Transverse colon (tissue), 4 donors: Measurements from ENCODE around the gene MMD.

Source experiments
- EP300 ChIP-seq: sonication (generic); formaldehyde crosslinking; IDR thresholded peaks from one replicate; pipeline ENCODE4 v1.6.1; 2017; ENCODE audit warnings: antibody characterized with exemption, low read depth
- POLR2A ChIP-seq: fragments of 450-650 bp; IDR thresholded peaks from one replicate; pipeline ENCODE4 v1.6.1; 2016; ENCODE audit warnings: antibody characterized with exemption, mild to moderate bottlenecking, moderate library complexity
- POLR2AphosphoS5 ChIP-seq, 3 donors: sonication (generic); formaldehyde crosslinking; IDR thresholded peaks; one replicate each; pipeline ENCODE4 v1.6.1; 2016; ENCODE audit warnings: antibody characterized with exemption in 3 of 3
- TF ChIP-seq, protein P1 (sequence below), 5 experiments: fragments of 200-600 bp in 3 of 5; fragments of 450-650 bp in 2 of 5; sonication (generic) in 3 of 5; IDR thresholded peaks; 1 replicate in 2 of 5; 2 replicates in 3 of 5; pipeline ENCODE4 v1.5.1; 2016 to 2017; ENCODE audit warnings: antibody characterized with exemption in 5 of 5, inconsistent platforms in 3 of 5, mild to moderate bottlenecking in 2 of 5, moderate library complexity in 1 of 5

DNA sequence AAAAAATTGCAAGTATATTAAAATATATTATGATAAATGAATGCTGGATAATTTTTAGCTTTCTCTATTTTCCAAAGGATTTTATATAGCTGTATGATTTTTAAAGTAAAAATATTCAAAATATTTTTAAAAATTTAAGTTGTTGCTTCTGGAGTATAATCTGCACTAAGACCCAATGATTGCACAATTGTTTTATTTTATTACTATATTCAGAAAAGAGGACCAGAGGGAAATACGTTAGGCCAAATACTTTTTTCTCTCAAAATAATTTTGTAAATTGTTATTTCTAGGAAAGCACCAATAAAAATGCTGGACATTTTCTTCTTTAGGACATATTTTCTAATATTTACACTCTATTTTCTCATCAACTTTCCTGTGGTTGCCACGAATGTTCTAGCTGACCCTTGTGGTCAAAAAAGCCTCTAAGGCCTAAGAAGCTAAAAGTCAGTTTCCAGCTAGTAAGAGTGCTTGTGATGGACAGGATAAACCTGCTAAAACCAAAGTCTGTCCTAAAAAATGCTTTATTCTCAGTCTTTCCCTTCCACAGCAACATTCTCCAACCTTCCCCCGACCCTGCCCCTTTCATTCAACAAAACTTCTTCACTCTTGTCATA, 31.2 kb downstream of the MMD start:
- TF ChIP-seq, protein P1, sequence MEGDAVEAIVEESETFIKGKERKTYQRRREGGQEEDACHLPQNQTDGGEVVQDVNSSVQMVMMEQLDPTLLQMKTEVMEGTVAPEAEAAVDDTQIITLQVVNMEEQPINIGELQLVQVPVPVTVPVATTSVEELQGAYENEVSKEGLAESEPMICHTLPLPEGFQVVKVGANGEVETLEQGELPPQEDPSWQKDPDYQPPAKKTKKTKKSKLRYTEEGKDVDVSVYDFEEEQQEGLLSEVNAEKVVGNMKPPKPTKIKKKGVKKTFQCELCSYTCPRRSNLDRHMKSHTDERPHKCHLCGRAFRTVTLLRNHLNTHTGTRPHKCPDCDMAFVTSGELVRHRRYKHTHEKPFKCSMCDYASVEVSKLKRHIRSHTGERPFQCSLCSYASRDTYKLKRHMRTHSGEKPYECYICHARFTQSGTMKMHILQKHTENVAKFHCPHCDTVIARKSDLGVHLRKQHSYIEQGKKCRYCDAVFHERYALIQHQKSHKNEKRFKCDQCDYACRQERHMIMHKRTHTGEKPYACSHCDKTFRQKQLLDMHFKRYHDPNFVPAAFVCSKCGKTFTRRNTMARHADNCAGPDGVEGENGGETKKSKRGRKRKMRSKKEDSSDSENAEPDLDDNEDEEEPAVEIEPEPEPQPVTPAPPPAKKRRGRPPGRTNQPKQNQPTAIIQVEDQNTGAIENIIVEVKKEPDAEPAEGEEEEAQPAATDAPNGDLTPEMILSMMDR (IDR thresholded peaks at IDR 0.05): no peak
- TF ChIP-seq POLR2A (no peak), POLR2AphosphoS5 (IDR thresholded peaks at IDR 0.05) (no peak), EP300 (no peak)
